Glomerular visceral epithelial cell (primary cell): ENCODE results near the gene RGS4.

Experiments used
- DNase-seq: peaks from one replicate; pipeline ENCODE4 v3.0.0-alpha.2; 2016; ENCODE audit errors: extremely low spot score

The RGS4 gene

GRCh38 chr1:163069142-163069541, at the start of gene RGS4:
Gene RGS4 (plus strand): TSS chr1:163069361. CDS start chr1:163069485, 124 bp downstream.
- DNase-seq: peak; percentile 83

DNA sequence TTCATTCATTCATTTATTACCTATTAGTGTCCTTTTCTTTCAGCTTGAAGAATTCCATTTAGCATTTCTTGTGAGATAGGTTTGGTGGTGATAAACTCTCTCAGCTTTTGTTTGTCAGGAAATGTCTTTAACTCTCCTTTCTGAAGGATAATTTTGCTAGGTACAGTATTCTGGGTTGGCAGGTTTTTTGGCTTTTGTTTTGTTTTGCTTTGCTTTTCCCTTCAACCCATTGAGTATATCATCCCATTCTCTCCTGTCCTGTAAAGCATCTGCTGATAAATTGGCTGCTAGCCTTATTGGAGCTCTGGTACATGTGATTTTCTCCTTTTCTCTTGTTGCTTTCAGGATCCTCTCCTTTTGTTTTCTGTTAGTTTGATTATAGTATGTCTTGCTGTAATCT, 47.0 kb upstream of the RGS4 start:
- DNase-seq: no peak

DNA sequence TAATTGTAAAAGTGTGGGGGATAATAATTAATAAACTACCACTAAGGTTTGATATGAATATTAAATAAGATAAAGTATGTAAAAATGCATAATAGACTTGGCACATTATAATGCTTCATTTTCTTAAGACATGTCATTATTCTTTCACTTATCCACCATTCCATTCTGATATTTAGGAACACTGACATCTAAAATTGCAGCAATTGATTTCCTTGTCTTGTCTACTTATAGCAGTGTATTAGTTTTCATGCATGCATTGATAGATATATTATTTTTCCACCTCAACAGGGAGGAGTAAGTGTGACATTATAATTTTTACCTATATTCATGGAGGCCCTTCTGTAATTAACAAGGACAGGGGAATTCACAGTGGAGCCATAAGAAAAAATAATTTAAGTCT, 41.6 kb upstream of the RGS4 start:
- DNase-seq: no peak

- DNase-seq: no peak
These were observed 39.3 kb upstream of the RGS4 start for GRCh38 chr1:163029901-163030300.

DNA sequence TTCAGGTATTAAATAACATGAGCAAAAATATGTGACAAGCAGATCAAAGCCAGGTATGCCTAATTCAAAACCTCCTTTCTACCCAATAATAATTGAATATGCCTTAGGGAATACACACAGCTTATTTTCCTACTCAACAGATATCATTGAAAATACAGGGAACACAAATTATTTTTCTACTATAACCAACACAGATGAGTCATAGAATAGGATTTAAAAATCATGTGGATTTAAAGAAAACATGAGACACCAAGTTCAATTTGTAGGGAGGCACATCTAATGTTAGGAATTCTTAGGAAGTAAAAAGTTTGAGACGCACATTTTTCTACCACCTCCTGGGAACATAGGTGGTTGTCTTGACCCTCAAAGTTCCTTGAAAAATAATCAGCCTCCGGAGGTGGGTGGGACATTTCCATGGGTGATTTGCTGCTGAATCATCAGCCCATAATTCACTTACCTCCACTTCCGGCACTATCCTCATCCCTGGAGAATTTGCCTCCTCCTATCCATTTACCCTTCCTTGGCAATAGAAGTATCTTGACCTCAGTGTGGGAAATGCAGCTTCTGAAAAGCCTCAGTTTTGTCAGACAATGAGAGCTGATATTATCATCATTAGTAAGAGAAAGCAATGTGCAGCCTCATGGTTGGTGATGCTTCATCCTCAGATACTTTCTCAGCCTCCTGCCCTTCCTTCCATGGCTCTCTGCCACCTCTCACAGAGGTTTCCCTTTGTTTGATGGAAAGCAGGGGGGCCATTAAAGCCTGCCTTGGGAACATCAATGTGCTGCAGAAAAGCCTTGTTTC, 33.5 kb upstream of the RGS4 start:
- DNase-seq: peak; percentile 92

DNA sequence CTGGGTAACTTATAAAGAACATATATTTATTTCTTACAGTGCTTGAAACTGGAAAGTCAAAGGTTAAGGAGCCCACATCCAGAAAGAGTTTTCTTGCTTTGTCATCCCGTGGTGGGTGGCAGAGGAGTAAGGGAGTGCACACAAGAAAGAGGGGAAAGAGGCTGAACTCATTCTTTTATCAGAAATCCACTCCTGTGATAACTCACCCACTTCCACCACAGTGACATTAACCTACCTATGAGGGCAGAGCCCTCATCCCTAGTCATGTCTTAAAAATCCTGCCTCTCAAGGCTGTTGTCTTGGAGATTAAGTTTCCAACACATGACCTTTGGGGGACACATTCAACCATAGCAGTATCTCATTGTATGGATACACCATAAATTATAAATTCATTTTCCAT, 32.5 kb upstream of the RGS4 start:
- DNase-seq: peak; percentile 29

- no peak for DNase-seq
These were observed 30.0 kb upstream of the RGS4 start for GRCh38 chr1:163038928-163039706.

DNA sequence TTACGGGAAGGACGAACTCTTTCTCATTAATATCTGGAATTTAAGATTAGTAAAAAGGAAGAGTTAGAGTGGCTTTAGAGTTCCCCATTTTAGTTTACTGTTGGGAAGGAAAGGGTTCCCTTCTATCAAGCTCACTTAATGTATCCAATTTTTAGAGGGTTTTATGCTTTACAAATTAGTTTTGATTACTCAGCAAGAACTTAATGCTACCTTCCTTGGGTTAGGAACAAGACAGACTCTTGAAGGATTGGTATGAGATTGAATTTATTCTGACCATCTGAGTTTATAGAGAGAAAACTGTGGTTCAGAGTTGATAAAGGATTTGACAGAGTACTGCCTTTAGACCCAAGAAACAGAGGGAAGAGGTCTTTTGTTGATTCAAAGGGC, 29.5 kb upstream of the RGS4 start:
- DNase-seq: no peak

GRCh38 chr1:163046071-163046470, 23.1 kb upstream of the RGS4 start:
- DNase-seq: no peak

DNA sequence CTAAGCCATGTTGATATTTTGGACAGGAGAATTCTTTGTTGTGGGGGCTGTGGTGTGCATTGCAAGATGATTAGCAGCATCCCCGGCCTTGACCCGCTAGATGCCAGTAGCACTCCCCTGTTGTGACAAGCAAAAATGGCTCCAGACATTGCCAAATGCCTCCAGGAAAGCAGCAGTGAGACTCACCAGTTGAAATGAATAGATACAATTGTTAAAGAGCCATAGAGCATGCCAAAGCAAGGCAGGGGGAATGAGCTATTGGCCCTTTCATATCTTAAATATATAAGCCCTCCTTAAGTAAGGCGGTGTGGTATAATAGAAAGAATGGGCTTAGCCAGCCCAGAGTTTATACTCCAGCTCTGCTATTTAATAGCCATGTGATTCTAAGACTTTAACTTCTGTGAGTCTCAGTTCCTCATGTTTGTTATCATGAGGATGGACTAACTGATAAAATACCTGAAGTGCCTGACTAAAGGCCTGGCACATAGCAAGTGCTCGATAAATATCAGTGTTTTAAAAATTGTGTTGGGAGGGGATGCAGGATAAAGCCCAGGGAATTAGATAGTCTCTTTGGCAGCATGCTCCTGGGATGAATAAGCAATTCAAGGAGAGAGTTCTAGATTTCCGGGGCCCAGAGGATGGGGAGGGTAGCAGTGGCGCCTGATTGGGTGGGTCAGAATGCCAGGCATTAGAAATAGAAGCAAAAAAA, 21.1 kb upstream of the RGS4 start:
- no peak for DNase-seq

DNA sequence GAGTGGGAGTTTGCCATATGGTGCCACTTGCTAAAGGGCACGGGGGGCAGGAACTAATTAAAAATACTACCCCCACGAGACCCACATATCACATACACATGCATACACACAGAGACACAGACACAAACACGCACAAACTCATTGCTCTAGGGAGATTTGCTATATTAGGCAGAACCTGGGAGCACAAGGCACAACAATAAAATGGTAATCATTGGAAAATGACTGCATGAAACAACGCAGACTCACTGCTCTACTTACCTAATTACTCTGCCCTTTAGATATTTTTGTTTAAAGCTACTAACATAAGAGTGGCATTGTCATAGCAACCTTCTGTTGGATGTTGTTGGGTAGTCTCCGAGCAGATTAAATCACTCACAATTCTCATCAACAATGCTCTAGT, 20.3 kb upstream of the RGS4 start:
- DNase-seq: no peak

- no peak for DNase-seq
These were observed 19.9 kb upstream of the RGS4 start for GRCh38 chr1:163049296-163049695.

- DNase-seq: no peak
These were observed 18.7 kb upstream of the RGS4 start for GRCh38 chr1:163050496-163050895.

- no peak for DNase-seq
These were observed 15.0 kb upstream of the RGS4 start for GRCh38 chr1:163054181-163054591.

GRCh38 chr1:163055005-163055404, 14.2 kb upstream of the RGS4 start:
- no peak for DNase-seq

- DNase-seq: no peak
These were observed 13.6 kb upstream of the RGS4 start for GRCh38 chr1:163055531-163055930.

DNA sequence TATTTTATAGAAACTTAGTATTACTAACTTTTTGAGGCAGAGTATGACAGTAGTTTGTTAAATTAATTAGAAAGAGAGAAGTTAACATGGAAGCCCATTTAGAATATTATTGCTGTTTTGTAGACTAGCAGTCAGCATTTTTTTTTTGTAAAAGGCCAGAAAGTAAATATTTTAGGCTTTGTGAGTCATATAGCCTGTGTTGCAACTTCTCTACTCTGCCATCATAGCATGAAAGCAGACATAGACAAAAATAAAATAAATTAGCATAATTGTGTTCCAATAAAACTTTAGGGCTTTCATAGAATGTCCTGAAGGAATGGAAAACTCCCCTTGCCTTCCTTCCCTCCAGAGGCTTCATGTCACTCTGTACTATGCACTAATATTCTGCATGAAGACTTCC, 12.3 kb upstream of the RGS4 start:
- DNase-seq: no peak

DNA sequence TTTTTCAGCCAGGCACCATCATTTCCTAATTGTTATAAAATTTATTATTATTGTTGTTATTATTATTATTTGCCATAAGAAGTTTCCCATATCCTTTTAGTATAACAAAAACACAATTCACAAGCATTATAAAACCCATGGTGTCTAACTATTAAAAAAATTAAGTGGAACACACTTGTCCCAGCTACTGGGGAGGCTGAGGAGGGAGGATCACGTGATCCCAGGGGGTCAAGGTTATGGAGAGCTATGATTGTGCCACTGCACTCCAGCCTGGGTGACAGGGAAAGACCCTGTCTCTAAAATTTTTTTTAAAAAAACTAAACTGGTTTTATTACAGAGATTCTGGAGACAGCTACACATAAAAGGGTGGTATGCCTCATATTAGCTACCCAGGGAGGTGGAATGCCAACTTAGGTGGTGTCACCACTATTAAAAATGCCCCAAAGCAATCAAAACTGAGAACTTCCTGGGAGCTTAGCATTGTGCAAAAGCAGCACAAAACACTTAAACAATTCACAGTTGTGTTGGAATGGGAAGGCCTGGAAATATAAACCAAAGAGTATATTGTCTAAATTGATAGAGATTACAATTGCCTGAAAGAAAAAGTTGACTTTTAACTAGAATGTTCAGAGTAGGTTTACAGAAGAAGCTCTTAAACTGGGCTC, 8.7 kb upstream of the RGS4 start:
- no peak for DNase-seq

DNA sequence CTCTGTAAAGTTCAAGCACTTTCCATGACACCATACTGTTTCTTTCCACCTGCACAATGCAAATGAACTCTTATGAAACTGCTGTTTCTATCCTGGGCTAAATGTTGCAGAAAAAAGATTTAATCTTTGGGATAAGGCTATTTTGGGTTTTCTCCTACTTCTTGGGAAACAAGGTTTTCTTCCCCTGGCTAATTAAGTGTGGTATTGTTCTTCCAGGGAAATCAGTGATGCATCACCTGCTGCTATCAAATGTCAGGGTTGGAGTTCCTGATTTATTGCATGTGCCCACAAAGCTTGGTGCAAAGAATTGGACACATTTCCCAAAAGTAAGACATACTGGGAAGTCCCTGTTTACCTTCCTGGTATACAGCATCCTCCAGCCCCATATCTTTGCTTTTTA, 6.0 kb upstream of the RGS4 start:
- DNase-seq: peak; percentile 17

- no peak for DNase-seq
These were observed 5.6 kb upstream of the RGS4 start for GRCh38 chr1:163063610-163064009.

- DNase-seq: no peak
These were observed 3.0 kb upstream of the RGS4 start for GRCh38 chr1:163066168-163066567.

DNA sequence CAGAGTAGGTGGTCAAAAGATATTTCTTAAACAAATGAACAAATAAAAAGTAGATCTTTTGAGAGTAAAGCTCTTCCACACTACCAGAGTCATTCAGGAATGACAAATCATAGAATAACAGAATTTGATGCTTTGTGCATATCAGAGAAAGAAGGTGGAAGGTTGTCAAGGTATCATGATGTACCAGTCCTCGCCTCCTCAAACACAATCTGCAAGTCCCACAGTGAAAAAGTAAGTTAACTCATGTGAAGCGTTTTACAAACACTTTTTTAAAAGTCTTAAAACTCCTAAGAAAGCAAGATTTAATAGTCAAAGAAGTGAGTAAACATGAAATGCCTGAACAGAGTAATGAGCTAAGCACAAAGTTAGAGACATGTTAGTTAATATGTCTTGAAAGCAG, 2.5 kb upstream of the RGS4 start:
- no peak for DNase-seq
